CD4-positive, alpha-beta memory T cell (primary cell): ENCODE results near the gene SPINK8. TPM values are rescaled to one million over a fixed set of nuclear protein-coding genes. Genes with fewer than 3 reads are reported as not detected.
A peak's percentile ranks its signal among the peaks of the same experiment; 100 is the strongest.

Experiments used
- CTCF ChIA-PET: fragments of 350-600 bp; sonication (Branson Sonifier 250); formaldehyde crosslinking; loops from one replicate; lab custom pipeline; 2021; ENCODE audit warnings: inconsistent platforms; ENCODE audit not compliant: partially characterized antibody; lab: Charles Lee
- POLR2A ChIA-PET: fragments of 350-600 bp; sonication (Branson Sonifier 250); formaldehyde crosslinking; loops from one replicate; lab custom pipeline; 2021; ENCODE audit not compliant: partially characterized antibody; lab: Charles Lee
- DNase-seq, 5 donors: peaks; one replicate each; pipeline versions ENCODE4 v3.0.0 to v3.0.0-alpha.2; 2020 to 2022; ENCODE audit warnings: mixed read lengths in 1 of 5
- H3K27ac ChIP-seq: one replicate; pipeline ENCODE4 v1.7.0; 2013; ENCODE audit warnings: low read depth, low read length
- H3K27me3 ChIP-seq: 2 replicates; pipeline ENCODE4 v1.7.0; 2013; ENCODE audit warnings: mild to moderate bottlenecking, low read length, moderate library complexity; ENCODE audit not compliant: insufficient read depth
- H3K36me3 ChIP-seq: 2 replicates; pipeline ENCODE4 v1.7.0; 2013; ENCODE audit warnings: mild to moderate bottlenecking, low read length, moderate library complexity; ENCODE audit not compliant: insufficient read depth
- H3K4me1 ChIP-seq: 2 replicates; pipeline ENCODE4 v1.7.0; 2013; ENCODE audit warnings: mild to moderate bottlenecking, low read length, moderate library complexity; ENCODE audit not compliant: insufficient read depth
- H3K4me3 ChIP-seq, 2 donors: one replicate each; pipeline ENCODE4 v1.7.0; 2013; ENCODE audit warnings: low read length in 2 of 2, mild to moderate bottlenecking in 1 of 2
- H3K9me3 ChIP-seq, 2 donors: one replicate each; pipeline ENCODE4 v1.7.0; 2013; ENCODE audit warnings: low read length in 2 of 2, control low read depth in 1 of 2; ENCODE audit not compliant: control insufficient read depth in 1 of 2
- H3K27ac Mint-ChIP-seq, 7 donors: one replicate each; pipeline ENCODE4 v1.8.0; 2020 to 2021; ENCODE audit warnings: mixed read lengths in 7 of 7, mild to moderate bottlenecking in 6 of 7, inconsistent platforms in 3 of 7, moderate library complexity in 3 of 7
- H3K27me3 Mint-ChIP-seq, 2 donors: one replicate each; pipeline ENCODE4 v1.8.0; 2020 to 2021; ENCODE audit warnings: mixed read lengths in 2 of 2
- H3K36me3 Mint-ChIP-seq, 2 donors: one replicate each; pipeline ENCODE4 v1.8.0; 2020 to 2021; ENCODE audit warnings: mixed read lengths in 2 of 2, inconsistent platforms in 1 of 2, mild to moderate bottlenecking in 1 of 2
- H3K4me1 Mint-ChIP-seq, 4 donors: one replicate each; pipeline ENCODE4 v1.8.0; 2020 to 2021; ENCODE audit warnings: mixed read lengths in 4 of 4, mild to moderate bottlenecking in 1 of 4
- H3K4me3 Mint-ChIP-seq, 8 donors: one replicate each; pipeline ENCODE4 v1.8.0; 2020 to 2021; ENCODE audit warnings: mixed read lengths in 8 of 8, mild to moderate bottlenecking in 7 of 8, moderate library complexity in 6 of 8, inconsistent platforms in 3 of 8
- H3K9me3 Mint-ChIP-seq, 8 donors: one replicate each; pipeline ENCODE4 v1.8.0; 2020 to 2021; ENCODE audit warnings: mixed read lengths in 8 of 8, mild to moderate bottlenecking in 5 of 8, inconsistent platforms in 3 of 8, moderate library complexity in 1 of 8
- intact Hi-C: fragments of 100-400 bp; cut with micrococcal nuclease; formaldehyde crosslinking; loops from one replicate; pipeline ENCODE4 v1.15.1; 2023
- microRNA-seq: library from miRNA; unstranded; fragments of <30 nt; microRNA quantifications from one replicate; pipeline ENCODE4 v1.2.0, GENCODE V29; 2021; ENCODE audit warnings: borderline replicate concordance, borderline number of aligned reads, borderline microRNAs expressed, mixed read lengths
- polyA plus RNA-seq, 2 donors: library from polyadenylated mRNA; unstranded; fragments of 300-500 nt; fragmentation: Illumina TruSeq; gene quantifications; one replicate each; pipeline ENCODE4 v1.2.3, GENCODE V29; 2021
- total RNA-seq, 2 experiments: library from RNA; stranded (reverse); gene quantifications; one replicate each; pipeline ENCODE4 v1.2.3, GENCODE V29; 2021

Gene SPINK8
- total and polyA plus RNA-seq, 4 experiments from 2014 or later = not detected

DNA sequence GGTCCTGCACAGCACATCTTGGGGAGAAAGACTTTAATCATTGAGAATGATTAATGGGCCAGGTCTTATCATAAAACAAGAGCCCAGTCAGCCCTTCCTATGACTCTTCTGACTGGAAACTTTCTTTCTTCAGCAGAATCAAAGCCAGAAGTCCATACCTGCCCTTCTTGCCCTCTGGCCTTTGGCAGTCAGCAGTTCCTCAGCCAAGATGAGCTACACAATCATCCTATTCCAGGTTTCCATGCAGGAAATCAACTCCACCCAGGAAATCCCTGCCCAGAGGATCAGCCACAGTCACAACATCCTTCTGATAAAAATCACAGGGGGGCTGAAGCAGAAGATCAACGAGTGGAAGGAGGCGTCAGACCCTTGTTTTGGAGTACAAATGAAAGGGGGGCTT, 65.7 kb downstream of the SPINK8 start:
- Mint-ChIP-seq H3K36me3 (peaks cover 7 to 18% of the 10 kb centered on the region in 2 donors), H3K9me3 (no peaks in the 10 kb centered on the region), H3K4me3 (peak overlapping the region in 6 of 8 donors; percentile 13 to 89 (median 24)), H3K27ac (peak overlapping the region; percentile 81 to 96 (median 92)), H3K27me3 (no peaks in the 10 kb centered on the region), H3K4me1 (peaks cover 24 to 40% (median 33%) of the 10 kb centered on the region in 4 donors)
- ChIA-PET POLR2A (interaction anchor here (0.6 to 3.2 kb wide), 9 partner anchors 10 to 172 kb away, joined by 3 to 36 read pairs (median 5); partner anchors contain the start of genes CCDC51, NME6, TMA7 and ZNF589), CTCF (interaction anchor here (0.9 to 2.9 kb wide), 10 partner anchors 9 to 289 kb away, joined by 3 to 29 read pairs (median 4); partner anchors contain the start of genes NME6, PFKFB4 and ZNF589)
- intact Hi-C loops = loop anchor here (1.0 to 2.0 kb wide), 3 partner anchors 26 to 289 kb away; partner anchors contain the start of genes NME6, PFKFB4 and ZNF589
- H3K27ac ChIP-seq = peak overlapping the region; percentile 53
- H3K4me1 ChIP-seq = peaks cover 25% of the 10 kb centered on the region
- H3K36me3 ChIP-seq = peaks cover 10% of the 10 kb centered on the region
- DNase-seq = no peak
- H3K9me3 ChIP-seq = no peaks in the 10 kb centered on the region
- no peaks in the 10 kb centered on the region for H3K27me3 ChIP-seq
- no peak overlapping the region for H3K4me3 ChIP-seq

DNA sequence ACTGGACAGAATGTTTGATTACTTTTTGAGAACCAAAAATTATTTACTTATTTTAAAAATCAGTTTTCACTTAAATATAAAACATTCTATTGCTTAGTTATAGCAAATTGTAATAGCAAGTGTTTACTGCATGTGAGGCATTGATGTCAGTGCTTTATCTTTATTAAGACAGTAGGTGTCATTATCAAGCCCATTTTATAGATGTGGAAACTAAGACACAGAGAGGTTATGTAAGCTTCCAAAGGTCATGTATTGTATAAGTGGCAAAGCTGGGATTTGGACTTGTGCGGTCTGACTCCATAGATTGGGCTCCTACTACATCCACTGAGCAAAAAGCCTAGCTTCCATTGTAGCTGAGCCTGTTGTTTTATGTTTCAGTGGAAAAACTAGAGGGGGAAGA, 74.9 kb downstream of the SPINK8 start:
- H3K4me3 ChIP-seq = no peak overlapping the region
- no peaks in the 10 kb centered on the region for H3K9me3 ChIP-seq
- H3K4me1 ChIP-seq = no peaks in the 10 kb centered on the region
- H3K27me3 ChIP-seq = no peaks in the 10 kb centered on the region
- H3K36me3 ChIP-seq = peaks cover 17% of the 10 kb centered on the region
- intact Hi-C loops = no loop called here
- Mint-ChIP-seq H3K9me3 (no peaks in the 10 kb centered on the region), H3K27ac (peak overlapping the region in 1 of 7 donors; percentile 32), H3K27me3 (no peaks in the 10 kb centered on the region), H3K4me3 (no peak overlapping the region), H3K4me1 (peaks cover 5 to 16% (median 8%) of the 10 kb centered on the region in 4 donors), H3K36me3 (peaks cover 50 to 56% of the 10 kb centered on the region in 2 donors)
- H3K27ac ChIP-seq = no peak overlapping the region
- CTCF ChIA-PET = interaction anchor here (1.0 to 1.1 kb wide), 2 partner anchors 10 to 16 kb away, joined by 3 to 4 read pairs; no protein-coding TSS in a partner anchor
- no peak for DNase-seq
- POLR2A ChIA-PET = no interaction called here

Small RNAs within 50 kb of the gene (microRNA-seq; reads per million reads assigned to microRNA genes)
- not detected for gene MIR2115

Other genes starting within 250 kb of the SPINK8 start
- not detected for gene CDC25A, start 145.2 kb downstream of the SPINK8 start, total RNA-seq
- under 1 TPM in 1 of 2 donors, not detected in 1; 0.09 TPM for gene CDC25A, start 145.2 kb downstream of the SPINK8 start, polyA plus RNA-seq
- gene CAMP, start 110.2 kb downstream of the SPINK8 start, total RNA-seq = not detected
- gene CAMP, start 110.2 kb downstream of the SPINK8 start, polyA plus RNA-seq = not detected
- 10 to 100 TPM; 49.4 to 58.6 TPM for gene ZNF589, start 92.6 kb downstream of the SPINK8 start, total RNA-seq
- 1 to 10 TPM; 2.7 to 6.7 TPM for gene ZNF589, start 92.6 kb downstream of the SPINK8 start, polyA plus RNA-seq
- gene NME6, start 32.3 kb downstream of the SPINK8 start, total RNA-seq = 10 to 100 TPM; 43.2 to 45.8 TPM
- 10 to 100 TPM; 56.9 to 64.2 TPM for gene NME6, start 32.3 kb downstream of the SPINK8 start, polyA plus RNA-seq
- not detected for gene FBXW12, start 38.6 kb upstream of the SPINK8 start, total RNA-seq
- not detected for gene FBXW12, start 38.6 kb upstream of the SPINK8 start, polyA plus RNA-seq
- 1 to 10 TPM; 2.6 to 5.0 TPM for gene PLXNB1, start 96.4 kb upstream of the SPINK8 start, total RNA-seq
- under 1 TPM in 1 of 2 donors, not detected in 1; 0.48 TPM for gene PLXNB1, start 96.4 kb upstream of the SPINK8 start, polyA plus RNA-seq
- 1 to 10 TPM; 5.1 to 5.4 TPM for gene CCDC51, start 106.5 kb upstream of the SPINK8 start, total RNA-seq
- 10 to 100 TPM in 1 of 2 donors, 1 to 10 TPM in 1; 6.6 to 13.3 TPM for gene CCDC51, start 106.5 kb upstream of the SPINK8 start, polyA plus RNA-seq
- gene TMA7, start 106.6 kb upstream of the SPINK8 start, total RNA-seq = 100 to 1,000 TPM; 309 to 310 TPM
- 100 to 1,000 TPM; 765 to 952 TPM for gene TMA7, start 106.6 kb upstream of the SPINK8 start, polyA plus RNA-seq
- 10 to 100 TPM; 14.9 to 15.2 TPM for gene ATRIP, start 113.1 kb upstream of the SPINK8 start, total RNA-seq
- 10 to 100 TPM; 11.3 to 15.4 TPM for gene ATRIP, start 113.1 kb upstream of the SPINK8 start, polyA plus RNA-seq
- 100 to 1,000 TPM; 218 TPM for gene SHISA5, start 170.5 kb upstream of the SPINK8 start, total RNA-seq
- gene SHISA5, start 170.5 kb upstream of the SPINK8 start, polyA plus RNA-seq = 100 to 1,000 TPM; 434 to 470 TPM
- 1 to 10 TPM; 2.6 to 2.7 TPM for gene PFKFB4, start 223.1 kb upstream of the SPINK8 start, total RNA-seq
- 1 to 10 TPM; 2.5 TPM for gene PFKFB4, start 223.1 kb upstream of the SPINK8 start, polyA plus RNA-seq
- gene UCN2, start 230.1 kb upstream of the SPINK8 start, total RNA-seq = not detected
- gene UCN2, start 230.1 kb upstream of the SPINK8 start, polyA plus RNA-seq = not detected